A549 (cell line): ENCODE measurements around the gene ENOX2.

Experiments
- EP300 ChIP-seq, 2 experiments: fragments of >200 bp; sonication (Bioruptor Twin); formaldehyde crosslinking; IDR thresholded peaks; 2 replicates in 1 of 2; 3 replicates in 1 of 2; pipeline ENCODE4 v1.6.1; 2016 to 2017
- RFX5 ChIP-seq: fragments of 450-650 bp; IDR thresholded peaks from 2 replicates; pipeline ENCODE4 v1.7.1; 2014; ENCODE audit warnings: antibody characterized with exemption, mild to moderate bottlenecking, moderate library complexity
- TF ChIP-seq, protein P1 (sequence below): fragments of >200 bp; sonication (Bioruptor Twin); formaldehyde crosslinking; IDR thresholded peaks from 3 replicates; pipeline ENCODE4 v1.6.1; 2016

- no peak for TF ChIP-seq EP300 (IDR thresholded peaks at IDR 0.05)
- TF ChIP-seq, protein P1, sequence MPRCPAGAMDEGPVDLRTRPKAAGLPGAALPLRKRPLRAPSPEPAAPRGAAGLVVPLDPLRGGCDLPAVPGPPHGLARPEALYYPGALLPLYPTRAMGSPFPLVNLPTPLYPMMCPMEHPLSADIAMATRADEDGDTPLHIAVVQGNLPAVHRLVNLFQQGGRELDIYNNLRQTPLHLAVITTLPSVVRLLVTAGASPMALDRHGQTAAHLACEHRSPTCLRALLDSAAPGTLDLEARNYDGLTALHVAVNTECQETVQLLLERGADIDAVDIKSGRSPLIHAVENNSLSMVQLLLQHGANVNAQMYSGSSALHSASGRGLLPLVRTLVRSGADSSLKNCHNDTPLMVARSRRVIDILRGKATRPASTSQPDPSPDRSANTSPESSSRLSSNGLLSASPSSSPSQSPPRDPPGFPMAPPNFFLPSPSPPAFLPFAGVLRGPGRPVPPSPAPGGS = no peak
- TF ChIP-seq RFX5 = no peak
These were observed 277.6 kb downstream of the ENOX2 start for GRCh38 chrX:130625386-130625785.
